Activated CD4-positive, alpha-beta T cell treated with anti-CD3 and anti-CD28 coated beads, Interleukin-2, amount 10 ng/mL, durations not matched to agents 7 days and 5 days (primary cell): ENCODE measurements around the gene TECPR1. TPM values are rescaled to one million over a fixed set of nuclear protein-coding genes. Genes with fewer than 3 reads are reported as not detected.

ENCODE experiments used
- total RNA-seq, 2 experiments: library from RNA; stranded (reverse); gene quantifications; one replicate each; pipeline ENCODE4 v1.2.3, GENCODE V29; 2021

TECPR1 gene
- total RNA-seq, 2 experiments from 2014 or later: 82.5 to 99.2 TPM

Other genes starting within 250 kb of the TECPR1 start
- 10 to 100 TPM; 12.8 to 15.5 TPM for gene LMTK2, start 145.4 kb downstream of the TECPR1 start, total RNA-seq
- not detected for gene BHLHA15, start 40.8 kb downstream of the TECPR1 start, total RNA-seq
- gene BRI3, start 29.5 kb upstream of the TECPR1 start, total RNA-seq: 10 to 100 TPM; 42.0 to 48.3 TPM
- gene BAIAP2L1, start 148.9 kb upstream of the TECPR1 start, total RNA-seq: under 1 TPM; 0.40 to 0.42 TPM